CD4-positive, alpha-beta T cell treated with Interleukin-15 for 4 hours (primary cell): ENCODE data around the gene SINHCAF.
"Not testable (repeated sequence)": the region's sequence is repeated elsewhere in the genome, so short reads cannot be mapped to it uniquely, and the experiment has no call there.

Experiments
- DNase-seq: peaks from one replicate; pipeline ENCODE4 v3.0.0-alpha.2; 2020; ENCODE audit warnings: low spot score

SINHCAF gene

GRCh38 chr12:31263661-31264060 is 62.3 kb downstream of the SINHCAF start:
- no peak for DNase-seq

- no peak for DNase-seq
These were observed 64.2 kb downstream of the SINHCAF start for GRCh38 chr12:31261744-31262143.

- DNase-seq: no peak
These were observed 65.1 kb downstream of the SINHCAF start for GRCh38 chr12:31260840-31261239.

- DNase-seq: no peak
These were observed 66.6 kb downstream of the SINHCAF start for GRCh38 chr12:31259136-31259886.

GRCh38 chr12:31257784-31258183 is 68.2 kb downstream of the SINHCAF start:
- DNase-seq: no peak

GRCh38 chr12:31251707-31252611 is 74.0 kb downstream of the SINHCAF start:
- not testable (repeated sequence) for DNase-seq

- no peak for DNase-seq
These were observed 75.8 kb downstream of the SINHCAF start for GRCh38 chr12:31250179-31250578.

- no peak for DNase-seq
These were observed 76.6 kb downstream of the SINHCAF start for GRCh38 chr12:31249356-31249755.

- no peak for DNase-seq
These were observed 77.1 kb downstream of the SINHCAF start for GRCh38 chr12:31248815-31249214.

GRCh38 chr12:31248337-31248736 is 77.6 kb downstream of the SINHCAF start:
- no peak for DNase-seq

GRCh38 chr12:31246470-31246850 is 79.5 kb downstream of the SINHCAF start:
- no peak for DNase-seq

GRCh38 chr12:31245822-31246469 is 80.0 kb downstream of the SINHCAF start:
- DNase-seq: no peak

- DNase-seq: not testable (repeated sequence)
These were observed 83.5 kb downstream of the SINHCAF start for GRCh38 chr12:31242418-31242817.

GRCh38 chr12:31238764-31239387 is 87.1 kb downstream of the SINHCAF start:
- DNase-seq: peak; percentile 50

GRCh38 chr12:31238333-31238732 is 87.6 kb downstream of the SINHCAF start:
- DNase-seq: not testable (repeated sequence)

GRCh38 chr12:31236998-31237637 is 88.8 kb downstream of the SINHCAF start:
- DNase-seq: no peak

- no peak for DNase-seq
These were observed 90.0 kb downstream of the SINHCAF start for GRCh38 chr12:31235868-31236395.

- DNase-seq: no peak
These were observed 90.7 kb downstream of the SINHCAF start for GRCh38 chr12:31234955-31235867.

GRCh38 chr12:31234053-31234840 is 91.7 kb downstream of the SINHCAF start:
- no peak for DNase-seq
